ENCODE data around the gene PLEKHA8.

DNA sequence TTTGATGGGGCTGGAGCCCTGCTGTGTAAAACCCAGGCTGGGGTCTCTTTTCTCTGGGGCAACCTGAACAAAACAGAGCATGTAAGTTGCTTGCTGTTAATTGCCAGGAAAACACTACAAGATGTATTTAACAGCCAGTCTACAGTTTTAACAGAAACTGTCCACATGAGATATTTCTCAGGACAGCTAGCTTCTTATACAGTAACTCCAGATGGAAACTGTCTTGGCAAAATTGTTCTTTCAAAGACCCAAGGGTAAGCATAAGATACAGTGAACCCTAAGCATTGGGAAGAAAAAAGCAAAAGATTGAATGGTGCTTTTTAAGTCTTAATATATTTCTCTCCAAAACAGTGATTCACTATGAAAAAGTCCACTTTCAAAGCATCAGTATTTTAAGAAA is 9.8 kb upstream of the PLEKHA8 start:
- no peak for TF ChIP-seq POLR2A (IDR thresholded peaks at IDR 0.05)
- no peak for TF ChIP-seq CTCF (IDR thresholded peaks at IDR 0.05)
